Fibroblast of villous mesenchyme (primary cell): ENCODE results near the gene ANKRD40CL. TPM values are rescaled to one million over a fixed set of nuclear protein-coding genes. Genes with fewer than 3 reads are reported as not detected.

Experiments used
- DNase-seq: peaks from one replicate; pipeline ENCODE4 v3.0.0-alpha.2; 2010; ENCODE audit warnings: low read depth
- H3K4me3 ChIP-seq: 2 replicates; pipeline ENCODE4 v1.5.1; 2011; ENCODE audit warnings: low read depth, mild to moderate bottlenecking, low read length
- total RNA-seq: library from RNA; depleted of rRNA; stranded (reverse); fragments of >200 nt; gene quantifications from 2 replicates; pipeline ENCODE4 v1.2.3, GENCODE V29; 2012
- TF ChIP-seq, protein P1 (sequence below): IDR thresholded peaks from 2 replicates; pipeline ENCODE4 v1.5.1; 2012; ENCODE audit warnings: low read depth, mild to moderate bottlenecking, low read length; ENCODE audit not compliant: insufficient read depth

Gene ANKRD40CL
- total RNA-seq, 1 donor = not detected

DNA sequence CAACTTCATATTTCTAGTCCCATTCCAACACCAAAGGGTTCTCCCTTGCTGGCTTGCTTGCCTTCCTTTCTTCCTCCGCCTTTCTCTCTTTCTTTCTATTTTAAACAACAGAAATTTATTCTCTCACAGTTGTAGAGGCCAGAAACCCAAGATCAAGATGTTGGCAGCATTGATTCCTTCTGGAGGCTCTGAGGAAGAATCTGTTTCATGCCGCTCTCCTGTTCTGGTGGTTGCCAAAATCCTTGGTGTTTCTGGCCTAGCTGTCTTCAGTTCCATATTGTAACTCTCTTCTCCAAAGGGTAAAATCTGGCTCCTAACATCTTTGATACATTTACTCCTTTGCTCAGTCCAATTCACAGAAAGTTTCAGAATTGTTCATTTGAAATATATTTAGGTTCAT is 3.0 kb upstream of the ANKRD40CL start:
- DNase-seq = no peak
- no peak overlapping the region for H3K4me3 ChIP-seq
- TF ChIP-seq, protein P1, sequence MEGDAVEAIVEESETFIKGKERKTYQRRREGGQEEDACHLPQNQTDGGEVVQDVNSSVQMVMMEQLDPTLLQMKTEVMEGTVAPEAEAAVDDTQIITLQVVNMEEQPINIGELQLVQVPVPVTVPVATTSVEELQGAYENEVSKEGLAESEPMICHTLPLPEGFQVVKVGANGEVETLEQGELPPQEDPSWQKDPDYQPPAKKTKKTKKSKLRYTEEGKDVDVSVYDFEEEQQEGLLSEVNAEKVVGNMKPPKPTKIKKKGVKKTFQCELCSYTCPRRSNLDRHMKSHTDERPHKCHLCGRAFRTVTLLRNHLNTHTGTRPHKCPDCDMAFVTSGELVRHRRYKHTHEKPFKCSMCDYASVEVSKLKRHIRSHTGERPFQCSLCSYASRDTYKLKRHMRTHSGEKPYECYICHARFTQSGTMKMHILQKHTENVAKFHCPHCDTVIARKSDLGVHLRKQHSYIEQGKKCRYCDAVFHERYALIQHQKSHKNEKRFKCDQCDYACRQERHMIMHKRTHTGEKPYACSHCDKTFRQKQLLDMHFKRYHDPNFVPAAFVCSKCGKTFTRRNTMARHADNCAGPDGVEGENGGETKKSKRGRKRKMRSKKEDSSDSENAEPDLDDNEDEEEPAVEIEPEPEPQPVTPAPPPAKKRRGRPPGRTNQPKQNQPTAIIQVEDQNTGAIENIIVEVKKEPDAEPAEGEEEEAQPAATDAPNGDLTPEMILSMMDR = no peak

DNA sequence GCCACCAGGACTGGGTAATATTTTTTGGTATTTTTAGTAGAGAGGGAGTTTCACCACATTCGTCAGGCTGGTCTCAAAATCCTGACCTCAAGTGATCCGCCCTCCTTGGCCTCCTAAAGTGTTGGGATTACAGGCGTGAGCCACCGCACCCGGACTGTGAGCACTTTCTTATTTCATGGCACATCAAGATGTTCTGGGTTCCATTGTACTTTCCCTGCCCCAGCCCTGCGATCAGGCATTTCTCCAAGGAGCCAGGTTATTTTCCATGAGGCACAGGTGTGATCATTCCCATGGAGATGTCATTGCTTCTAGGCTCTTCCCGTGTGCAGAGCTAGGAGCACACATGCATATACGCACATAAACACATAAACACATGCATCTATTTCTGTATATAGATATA is 2.6 kb upstream of the ANKRD40CL start:
- no peak overlapping the region for H3K4me3 ChIP-seq
- no peak for DNase-seq
- TF ChIP-seq, protein P1 = no peak

DNA sequence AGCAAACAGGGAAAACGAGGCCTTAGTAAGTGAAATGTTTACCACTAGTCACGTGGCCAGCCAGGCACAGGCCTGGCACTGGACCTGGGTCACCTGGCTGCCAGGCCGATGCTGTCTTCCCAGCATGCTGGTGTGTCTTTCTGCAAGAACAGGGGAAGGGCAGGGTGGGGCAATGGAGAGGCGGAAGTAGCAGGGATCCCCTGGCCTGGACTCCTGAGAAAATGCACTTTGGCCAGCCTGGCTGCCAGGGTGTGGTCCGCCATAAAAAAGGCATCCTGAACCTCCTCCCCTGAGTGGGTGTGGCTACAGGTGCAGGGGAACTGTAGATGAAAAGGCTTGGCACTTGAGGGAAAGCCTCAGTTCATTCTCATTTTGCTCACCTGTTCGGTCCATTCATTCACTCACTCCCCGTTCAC is 1.0 kb upstream of the ANKRD40CL start:
- H3K4me3 ChIP-seq = no peak overlapping the region
- no peak for DNase-seq
- TF ChIP-seq, protein P1 = no peak

DNA sequence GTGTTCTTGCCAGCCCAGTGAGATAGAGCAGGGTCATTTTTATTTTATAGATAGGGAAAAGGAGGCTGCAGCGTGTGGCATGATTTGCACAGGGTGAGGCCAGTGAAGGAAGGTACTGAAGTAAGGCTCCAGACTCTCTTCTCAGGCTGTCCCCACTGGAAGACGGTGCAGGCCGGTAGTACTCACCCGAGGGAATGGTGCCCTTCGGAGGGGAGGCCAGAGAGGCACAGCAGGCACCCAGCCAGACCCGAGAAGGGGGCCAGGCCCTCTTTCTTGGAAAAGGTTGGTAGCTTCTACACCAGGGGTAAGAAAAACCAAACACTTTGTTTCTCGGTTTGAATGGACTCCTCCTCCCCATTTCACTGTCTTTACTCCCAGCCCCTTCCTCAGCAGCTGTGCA is 288 bp downstream of the ANKRD40CL start:
- no peak for DNase-seq
- no peak overlapping the region for H3K4me3 ChIP-seq
- TF ChIP-seq, protein P1 = no peak

DNA sequence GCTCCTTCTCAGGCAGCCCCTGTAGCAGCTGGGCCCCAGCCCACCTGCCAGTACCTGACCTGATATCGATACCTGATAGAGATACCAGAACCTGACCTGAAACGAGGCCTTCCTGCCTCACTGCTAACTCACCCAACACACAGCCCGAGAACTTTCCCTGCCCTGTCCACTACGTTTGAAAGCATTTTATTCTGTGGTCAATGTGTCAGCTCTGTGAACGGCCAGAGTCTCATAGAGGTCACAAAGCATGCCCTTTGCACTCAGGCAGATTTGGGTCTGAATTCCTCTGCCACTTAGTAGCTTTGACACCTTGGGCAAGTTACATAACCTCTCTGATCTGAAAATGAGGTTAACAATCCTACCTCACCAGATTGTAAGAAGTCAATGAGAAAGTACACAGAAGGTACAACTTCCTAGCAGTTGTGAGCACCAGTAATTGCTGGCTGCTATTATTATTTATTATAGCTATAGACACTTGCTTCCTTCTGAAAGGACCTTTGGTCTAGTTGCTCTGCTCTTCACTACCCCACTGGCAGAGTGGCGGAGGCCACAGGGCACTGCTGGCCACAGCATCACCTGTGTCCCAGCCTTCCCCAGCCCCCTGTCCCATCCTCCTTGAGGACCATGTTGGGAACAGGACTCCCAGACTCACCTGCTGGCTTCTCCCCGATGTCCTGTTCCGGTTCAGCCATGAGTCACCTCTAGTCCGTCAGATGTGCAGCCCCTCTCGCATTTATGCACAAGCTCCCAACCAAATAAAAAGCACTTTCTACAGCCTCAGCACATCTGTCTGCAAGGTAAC is 895 bp downstream of the ANKRD40CL start:
- TF ChIP-seq, protein P1 = no peak
- no peak for DNase-seq
- H3K4me3 ChIP-seq = no peak overlapping the region

DNA sequence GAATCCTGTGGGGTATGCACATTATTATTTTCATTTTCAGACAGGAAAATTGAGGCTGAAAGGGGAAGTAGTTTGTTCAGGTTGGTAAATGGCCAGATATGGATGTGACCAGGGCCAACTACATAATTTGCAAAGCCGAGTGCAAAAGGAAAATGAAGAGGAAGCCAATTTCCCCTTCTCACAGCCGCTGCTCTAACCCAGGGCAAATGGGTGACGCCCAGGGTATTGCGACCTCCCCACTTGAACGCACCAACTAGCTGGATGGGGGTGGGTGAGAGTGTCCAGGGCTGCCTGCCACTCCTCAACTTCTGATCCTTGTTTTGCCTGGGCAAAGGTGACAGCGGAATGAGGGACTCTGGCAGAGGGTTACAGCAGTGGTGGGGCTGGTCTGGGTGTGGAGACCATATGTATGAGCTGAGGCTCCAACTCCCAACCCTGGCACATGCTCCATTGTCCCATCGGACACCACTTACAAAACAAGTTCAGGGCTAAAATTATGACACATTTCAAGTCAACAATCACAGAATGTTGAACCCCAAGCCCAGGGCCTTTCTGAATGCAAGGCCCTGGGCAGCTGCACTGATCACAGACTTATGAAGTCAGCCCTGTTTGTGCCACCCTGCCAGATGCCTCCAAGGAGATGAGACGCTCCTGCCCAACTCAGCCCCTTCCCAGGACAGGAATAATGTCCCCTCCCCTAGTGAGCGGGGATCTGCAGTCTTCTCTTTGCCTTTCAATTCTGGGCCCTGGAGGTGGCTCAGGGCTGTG is 1.7 kb downstream of the ANKRD40CL start:
- TF ChIP-seq, protein P1 = no peak
- DNase-seq = no peak
- no peak overlapping the region for H3K4me3 ChIP-seq
